AG04450 (cell line): ENCODE measurements around the gene PRAC1. TPM values are rescaled to one million over a fixed set of nuclear protein-coding genes. Genes with fewer than 3 reads are reported as not detected.

Experiments used
- CTCF ChIA-PET: fragments of 300-600, 350-600 bp; formaldehyde crosslinking; extraction: SDS; loops from one replicate; lab custom pipeline; 2022; ENCODE audit warnings: antibody characterized with exemption, inconsistent platforms; lab: Charles Lee
- POLR2A ChIA-PET: fragments of 350-600 bp; formaldehyde crosslinking; extraction: SDS; loops from one replicate; lab custom pipeline; 2021; ENCODE audit warnings: antibody characterized with exemption, inconsistent platforms; lab: Yijun Ruan, JAX
- DNase-seq: peaks from one replicate; pipeline ENCODE4 v3.0.0-alpha.2; 2011; ENCODE audit warnings: low read depth, low spot score
- H3K27ac ChIP-seq: one replicate; pipeline ENCODE4 v1.5.1; 2012; ENCODE audit warnings: low read depth, low read length, control low read depth
- H3K27me3 ChIP-seq: one replicate; pipeline ENCODE4 v1.6.0; 2012; ENCODE audit warnings: low read length; ENCODE audit not compliant: control insufficient read depth, insufficient read depth
- H3K4me3 ChIP-seq: 2 replicates; pipeline ENCODE4 v1.5.1; 2011; ENCODE audit warnings: mild to moderate bottlenecking, low read depth, low read length, control low read depth
- H3K9me3 ChIP-seq: 2 replicates; pipeline ENCODE4 v1.5.1; 2012; ENCODE audit warnings: low read length; ENCODE audit not compliant: control insufficient read depth, insufficient read depth
- polyA minus RNA-seq: library from RNA; depleted of rRNA, polyadenylated mRNA; stranded (reverse); fragments of >200 nt; gene quantifications from 2 replicates; pipeline ENCODE4 v1.2.3, GENCODE V29; 2011; rRNA and poly(A)+ RNA removed
- polyA plus RNA-seq: library from polyadenylated mRNA; depleted of rRNA; stranded (reverse); fragments of >200 nt; gene quantifications from 2 replicates; pipeline ENCODE4 v1.2.3, GENCODE V29; 2011; rRNA removed
- TF ChIP-seq, protein P1 (sequence below): IDR thresholded peaks from 2 replicates; pipeline ENCODE4 v1.5.1; 2011; ENCODE audit warnings: low read depth, low read length, control low read depth, inconsistent platforms

Gene PRAC1
- polyA plus RNA-seq = not detected in 2 replicates
- not detected in 2 replicates for polyA minus RNA-seq

GRCh38 chr17:48722201-48722907 is at the start of gene PRAC1:
Gene PRAC1 (minus strand): TSS chr17:48722518. CDS start chr17:48722392, 126 bp downstream.
- Histone ChIP-seq H3K9me3 (peaks cover 9% of the 10 kb centered on the region), H3K4me3 (no peak within 1 kb of the TSS)
- TF ChIP-seq, protein P1, sequence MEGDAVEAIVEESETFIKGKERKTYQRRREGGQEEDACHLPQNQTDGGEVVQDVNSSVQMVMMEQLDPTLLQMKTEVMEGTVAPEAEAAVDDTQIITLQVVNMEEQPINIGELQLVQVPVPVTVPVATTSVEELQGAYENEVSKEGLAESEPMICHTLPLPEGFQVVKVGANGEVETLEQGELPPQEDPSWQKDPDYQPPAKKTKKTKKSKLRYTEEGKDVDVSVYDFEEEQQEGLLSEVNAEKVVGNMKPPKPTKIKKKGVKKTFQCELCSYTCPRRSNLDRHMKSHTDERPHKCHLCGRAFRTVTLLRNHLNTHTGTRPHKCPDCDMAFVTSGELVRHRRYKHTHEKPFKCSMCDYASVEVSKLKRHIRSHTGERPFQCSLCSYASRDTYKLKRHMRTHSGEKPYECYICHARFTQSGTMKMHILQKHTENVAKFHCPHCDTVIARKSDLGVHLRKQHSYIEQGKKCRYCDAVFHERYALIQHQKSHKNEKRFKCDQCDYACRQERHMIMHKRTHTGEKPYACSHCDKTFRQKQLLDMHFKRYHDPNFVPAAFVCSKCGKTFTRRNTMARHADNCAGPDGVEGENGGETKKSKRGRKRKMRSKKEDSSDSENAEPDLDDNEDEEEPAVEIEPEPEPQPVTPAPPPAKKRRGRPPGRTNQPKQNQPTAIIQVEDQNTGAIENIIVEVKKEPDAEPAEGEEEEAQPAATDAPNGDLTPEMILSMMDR = no peak

GRCh38 chr17:48770954-48771353 is 48.6 kb upstream of the PRAC1 start:
- Histone ChIP-seq H3K27me3 (peaks cover 26% of the 10 kb centered on the region), H3K4me3 (no peak overlapping the region), H3K27ac (no peak overlapping the region), H3K9me3 (no peaks in the 10 kb centered on the region)
- ChIA-PET POLR2A (no interaction called here), CTCF (no interaction called here)
- TF ChIP-seq, protein P1 = no peak
- no peak for DNase-seq

More at GRCh38 chr17:48722201-48722907, at the start of gene PRAC1:
- DNase-seq = no peak
- H3K27ac ChIP-seq = no peak within 1 kb of the TSS
- peaks cover 96% of the 10 kb centered on the region for H3K27me3 ChIP-seq
- POLR2A ChIA-PET = no interaction called here
- CTCF ChIA-PET = interaction anchor here (0.9 to 5.6 kb wide), 5 partner anchors 33 to 162 kb away, joined by 3 to 102 read pairs (median 47); no protein-coding TSS in a partner anchor

GRCh38 chr17:48769009-48769675 is 46.8 kb upstream of the PRAC1 start:
- H3K4me3 ChIP-seq = no peak overlapping the region
- peaks cover 25% of the 10 kb centered on the region for H3K27me3 ChIP-seq
- no peak for DNase-seq
- H3K9me3 ChIP-seq = no peaks in the 10 kb centered on the region
- CTCF ChIA-PET = interaction anchor here (1.2 to 1.3 kb wide), 3 partner anchors 22 to 45 kb away, joined by 3 to 4 read pairs (median 4); no protein-coding TSS in a partner anchor
- POLR2A ChIA-PET = no interaction called here
- TF ChIP-seq, protein P1 = no peak
- no peak overlapping the region for H3K27ac ChIP-seq

DNA sequence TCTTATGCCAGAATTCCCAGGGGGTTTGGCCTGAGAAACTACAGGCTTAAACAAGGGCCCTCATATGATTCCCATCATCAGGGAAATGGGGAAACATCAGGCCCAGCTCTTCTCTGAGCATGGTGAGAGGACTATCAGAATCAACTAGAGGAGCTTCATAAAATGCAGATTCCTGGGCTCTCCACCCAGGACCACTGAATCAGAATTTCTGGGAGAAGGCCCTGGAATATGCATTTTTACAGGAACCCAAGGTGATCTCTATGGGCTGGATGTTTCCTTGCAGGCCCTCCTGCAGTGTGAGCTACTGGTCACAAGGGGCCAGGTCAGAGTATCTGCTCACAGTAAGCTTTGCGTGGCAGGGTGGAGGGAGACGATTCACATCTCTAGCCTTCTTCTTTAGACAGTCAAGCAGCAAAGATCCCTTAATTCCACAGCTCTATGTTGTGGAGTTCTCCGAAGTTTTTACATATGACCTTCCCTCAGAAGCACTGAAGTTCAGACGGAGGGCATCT is 45.0 kb upstream of the PRAC1 start:
- CTCF ChIA-PET = interaction anchor here (1.3 kb wide), 1 partner anchor 112 kb away, joined by 4 read pairs; no protein-coding TSS in a partner anchor

More for the DNA sequence above, 45.0 kb upstream of the PRAC1 start:
- H3K27ac ChIP-seq = no peak overlapping the region
- POLR2A ChIA-PET = no interaction called here
- TF ChIP-seq, protein P1 = 0 out of 2 replicates have a peak, but pooled peaks have one; percentile 5
- H3K27me3 ChIP-seq = peaks cover 32% of the 10 kb centered on the region
- no peak for DNase-seq
- H3K9me3 ChIP-seq = no peaks in the 10 kb centered on the region
- H3K4me3 ChIP-seq = no peak overlapping the region
